NCI-H510A treated with DMSO at 0.1 percent for 48 hours (cell line): ENCODE results near the gene RPS6KA2.

ENCODE experiments used
- DNase-seq: peaks from one replicate; lab custom pipeline; 2025; lab: John Stamatoyannopoulos, UW

The RPS6KA2 gene

DNA sequence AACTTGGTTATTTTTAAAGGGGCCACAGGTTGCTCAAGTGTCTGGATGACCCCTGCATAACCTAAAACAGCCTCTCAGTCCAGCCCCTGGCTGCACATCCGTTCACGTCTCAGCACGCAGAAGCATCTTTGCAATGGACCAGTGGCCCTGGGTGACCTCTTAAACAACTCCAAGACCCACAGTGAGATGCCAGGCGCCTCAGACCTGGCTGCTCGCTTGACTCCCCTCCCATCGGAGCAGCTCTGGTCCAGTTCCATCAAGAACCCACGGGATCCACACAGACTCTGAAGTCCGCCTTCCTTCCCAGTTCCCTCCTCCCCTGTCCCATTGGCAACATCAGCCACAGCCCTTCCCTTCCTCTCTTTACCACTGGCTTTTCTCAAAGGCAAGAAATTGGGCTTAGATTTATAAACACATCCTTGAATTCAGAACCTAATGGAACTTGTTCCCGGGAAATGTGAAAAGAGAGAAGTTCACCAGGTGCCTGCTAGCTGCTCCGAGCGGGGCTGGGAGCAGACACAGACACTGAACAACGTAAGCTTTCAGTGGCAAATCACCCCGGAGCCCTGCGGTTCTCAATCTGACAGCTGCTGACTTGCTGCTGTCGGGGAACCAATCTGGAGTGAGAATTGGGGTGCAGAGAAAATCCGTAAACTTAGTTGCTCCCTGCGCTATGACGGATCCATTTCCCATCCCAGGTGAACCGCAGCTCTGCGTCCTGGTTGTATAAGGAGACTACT, 204.7 kb downstream of the RPS6KA2 start:
- DNase-seq: no peak

DNA sequence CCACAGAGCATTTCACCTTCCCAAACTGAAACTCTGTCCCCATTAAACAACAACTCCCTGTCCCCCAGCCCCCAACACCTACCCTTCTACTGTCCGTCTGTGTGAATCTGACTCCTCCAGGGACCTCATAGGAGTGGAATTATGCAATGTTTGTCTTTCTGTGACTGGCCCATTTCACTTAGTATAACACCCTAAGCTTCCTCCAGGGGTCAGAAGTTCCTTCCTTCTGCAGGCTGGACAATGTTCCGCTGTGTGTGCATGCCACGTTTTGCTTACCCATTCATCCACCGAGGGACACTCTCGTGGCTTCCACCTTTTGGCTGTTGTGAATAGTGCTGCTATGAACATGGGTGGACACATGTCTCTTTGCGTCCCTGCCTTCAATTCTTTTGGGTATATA, 206.7 kb downstream of the RPS6KA2 start:
- DNase-seq: no peak

DNA sequence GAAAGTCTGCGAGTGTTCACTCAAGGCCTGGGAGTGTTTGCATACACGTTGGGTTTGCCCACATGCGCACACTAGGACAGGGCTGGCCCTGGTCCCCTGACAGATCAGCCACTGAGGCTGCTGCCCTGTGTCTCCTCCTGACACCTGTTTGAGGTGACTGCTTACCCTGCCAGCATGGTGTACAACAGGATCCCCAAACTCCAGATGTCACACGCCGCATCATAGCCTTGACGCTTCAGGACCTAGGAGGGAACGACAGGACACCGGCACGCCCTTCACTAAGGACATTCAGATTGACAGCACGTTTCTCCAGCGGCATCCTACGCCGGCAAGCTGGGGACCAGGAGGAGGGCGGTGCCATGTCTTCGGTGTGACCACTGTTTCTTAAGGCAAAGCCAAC, 207.3 kb downstream of the RPS6KA2 start:
- no peak for DNase-seq

DNA sequence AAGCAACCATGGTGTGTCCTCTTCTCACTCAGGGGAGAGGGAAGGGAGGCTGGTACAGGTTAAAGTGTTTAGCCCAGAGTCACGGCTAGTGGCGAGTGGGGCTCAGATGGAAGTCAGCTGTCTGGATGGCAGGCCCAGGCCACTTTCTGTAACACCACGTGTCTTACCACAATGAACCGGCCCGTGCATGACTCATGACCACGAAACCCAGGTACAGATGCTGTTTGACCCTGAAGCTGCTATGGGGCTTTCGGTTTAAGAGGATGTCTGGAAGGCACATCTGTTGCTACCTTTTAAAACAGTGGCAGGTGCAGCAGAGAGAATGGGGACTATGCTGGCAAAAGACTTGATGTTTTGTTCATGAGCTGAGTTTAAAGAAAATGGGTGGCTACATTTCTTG, 207.8 kb downstream of the RPS6KA2 start:
- no peak for DNase-seq

DNA sequence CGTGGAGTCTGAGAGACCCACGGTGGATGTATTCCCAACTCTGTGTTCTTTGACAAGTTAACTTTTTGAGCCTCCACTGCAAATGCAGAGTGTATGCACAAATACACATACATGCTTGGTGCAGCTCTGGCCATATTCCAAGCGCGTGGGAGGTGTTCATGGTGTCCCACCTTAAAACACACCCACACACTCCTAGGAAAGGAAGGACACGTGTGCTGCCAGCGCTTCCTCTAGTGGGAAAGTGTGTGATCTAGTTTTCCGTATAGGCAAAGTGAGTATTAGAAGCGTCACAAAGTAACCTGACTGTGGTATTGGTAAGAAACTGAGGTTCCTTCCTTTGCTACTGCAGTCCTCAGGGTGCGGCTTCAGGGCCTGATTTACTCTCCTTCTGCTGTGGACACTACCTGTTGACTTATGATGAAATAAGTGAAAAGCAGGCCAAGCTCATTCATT, 208.3 kb downstream of the RPS6KA2 start:
- no peak for DNase-seq

DNA sequence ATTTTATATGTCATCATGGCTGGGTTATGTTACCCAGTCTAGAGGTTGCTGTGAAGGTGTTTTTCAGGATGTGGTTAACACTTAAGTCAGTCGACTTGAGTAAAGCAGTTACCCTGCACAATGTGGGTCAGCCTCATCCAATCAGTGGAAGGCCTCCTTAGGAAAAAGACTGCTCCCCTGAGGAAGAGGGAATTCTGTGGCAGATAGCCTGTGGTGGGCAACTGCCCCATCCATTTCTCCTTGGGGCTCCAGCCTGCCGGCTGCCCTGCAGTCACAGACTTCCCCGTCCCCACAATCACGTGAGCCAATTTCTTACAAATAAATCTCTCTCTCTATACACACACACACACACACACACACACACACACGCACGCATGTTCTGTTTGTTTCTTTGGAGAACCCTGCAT, 209.8 kb downstream of the RPS6KA2 start:
- no peak for DNase-seq

DNA sequence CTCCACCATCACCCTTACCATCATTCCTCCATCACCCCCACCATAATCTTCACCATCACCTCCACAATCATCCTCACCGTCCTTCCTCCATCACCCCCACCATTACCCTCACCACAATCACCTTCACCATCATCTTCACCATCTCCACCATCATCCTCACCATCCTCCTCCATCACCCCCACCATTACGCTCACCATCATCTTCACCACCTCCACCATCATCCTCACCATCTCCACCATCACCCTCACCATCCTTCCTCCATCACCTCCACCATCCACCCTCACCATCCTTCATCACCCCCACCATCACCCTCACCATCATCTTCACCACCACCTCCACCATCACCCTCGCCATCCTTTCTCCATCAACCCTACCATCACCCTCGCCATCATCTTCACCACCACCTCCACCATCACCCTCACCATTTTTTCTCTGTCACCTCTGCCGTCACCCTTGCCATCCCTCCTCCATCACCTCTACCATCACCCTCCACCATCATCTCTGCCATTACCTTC, 211.2 kb downstream of the RPS6KA2 start:
- no peak for DNase-seq

DNA sequence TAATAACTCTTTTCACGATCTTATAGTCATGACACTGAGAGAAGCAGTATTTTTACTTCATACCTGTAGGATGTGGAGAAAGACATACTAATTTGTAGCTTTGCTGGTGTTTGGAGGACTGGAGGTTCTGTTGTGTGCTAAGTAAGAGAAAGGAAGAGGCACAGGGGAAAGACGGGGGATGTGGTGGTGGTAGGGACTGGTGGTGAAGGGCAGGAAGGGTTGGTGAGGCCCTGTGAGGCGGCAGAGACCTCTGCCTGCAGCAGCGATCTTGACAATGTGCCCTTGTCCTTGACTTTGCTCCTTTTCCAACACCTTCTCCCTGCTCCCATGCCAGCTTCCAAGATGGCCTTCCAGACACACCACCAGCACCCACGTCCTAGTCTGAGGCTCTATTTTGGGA, 211.7 kb downstream of the RPS6KA2 start:
- DNase-seq: no peak

DNA sequence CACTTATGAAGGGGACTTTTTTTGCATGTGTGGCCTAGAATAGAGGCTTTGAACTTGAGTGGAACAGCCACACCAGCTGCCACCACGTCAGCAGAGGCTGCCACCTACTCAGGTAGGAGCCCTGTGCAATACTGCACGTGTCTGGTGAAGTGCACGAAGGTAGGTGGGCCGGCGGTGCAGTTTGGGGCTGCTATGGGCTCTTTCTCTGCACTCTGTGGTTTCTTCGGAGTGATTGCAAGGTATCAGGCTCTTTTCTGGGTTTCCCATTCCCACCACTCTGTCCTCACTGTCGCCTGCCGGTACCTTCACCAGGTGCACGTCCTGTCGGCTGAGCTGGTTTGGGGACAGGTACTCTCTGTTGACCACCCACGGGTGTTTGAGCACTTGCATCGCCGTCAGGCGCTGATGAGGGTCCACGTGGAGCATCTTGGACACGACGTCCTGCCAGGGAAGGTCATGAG, 213.5 kb downstream of the RPS6KA2 start:
- no peak for DNase-seq

DNA sequence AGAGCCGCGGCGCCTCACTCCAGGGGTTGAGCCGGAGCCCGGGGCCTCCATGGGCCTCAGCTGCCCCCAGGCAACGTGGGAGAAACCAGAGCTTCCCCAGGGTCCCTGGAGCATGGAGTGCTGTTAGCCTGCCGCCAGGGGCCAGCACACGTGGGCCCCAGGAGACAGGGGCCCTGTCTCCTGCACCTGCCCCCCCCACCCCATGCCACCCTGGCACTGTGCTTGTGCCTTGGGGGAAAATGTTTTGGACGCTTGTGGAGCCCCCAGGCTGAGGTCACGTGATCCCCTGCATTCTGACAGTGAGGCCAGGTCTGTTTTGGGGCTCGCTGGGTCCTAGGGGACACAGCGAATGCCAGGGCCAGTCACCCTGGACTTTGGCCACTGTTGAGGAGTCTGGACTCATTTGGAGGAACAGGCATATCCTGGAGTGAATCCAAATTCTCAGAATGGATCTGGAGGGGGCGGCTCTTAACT, 214.1 kb downstream of the RPS6KA2 start:
- DNase-seq: no peak

DNA sequence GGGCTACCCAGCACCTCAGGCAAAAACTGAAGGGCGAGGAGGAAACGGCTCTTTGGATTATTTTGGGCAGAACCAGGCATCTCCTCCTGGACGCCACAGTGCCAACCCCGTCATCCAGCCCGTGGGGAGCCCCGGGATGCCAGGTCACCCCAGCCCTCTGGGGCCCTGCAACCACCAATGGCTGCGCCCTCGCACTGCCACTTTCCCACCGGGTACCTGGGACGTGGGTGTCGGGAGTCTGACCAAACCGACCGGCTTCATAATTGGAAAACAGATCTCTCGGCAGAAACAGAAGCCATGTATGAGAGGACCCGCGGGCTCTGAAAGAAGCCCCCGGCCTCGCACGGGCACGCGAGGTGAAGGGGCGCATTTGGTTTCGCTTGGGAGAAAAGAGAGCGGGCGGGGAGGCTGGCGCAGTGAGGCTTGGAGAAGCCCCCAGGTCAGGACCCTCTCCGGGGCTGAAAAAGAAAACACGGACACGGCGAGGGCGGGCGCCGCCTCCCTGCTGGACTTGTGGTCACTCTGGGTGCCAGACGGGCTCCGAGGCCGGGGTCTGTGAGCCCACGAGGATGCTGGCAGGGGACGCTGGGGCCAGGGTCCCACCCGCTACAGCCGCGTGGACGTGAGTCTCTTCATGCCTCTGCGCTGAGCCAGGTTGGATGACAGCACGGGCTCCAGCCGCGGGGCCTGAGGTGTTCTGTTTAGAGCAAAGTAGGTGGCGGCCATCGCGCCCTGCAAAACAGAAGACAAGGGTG, 214.7 kb downstream of the RPS6KA2 start:
- DNase-seq: no peak

DNA sequence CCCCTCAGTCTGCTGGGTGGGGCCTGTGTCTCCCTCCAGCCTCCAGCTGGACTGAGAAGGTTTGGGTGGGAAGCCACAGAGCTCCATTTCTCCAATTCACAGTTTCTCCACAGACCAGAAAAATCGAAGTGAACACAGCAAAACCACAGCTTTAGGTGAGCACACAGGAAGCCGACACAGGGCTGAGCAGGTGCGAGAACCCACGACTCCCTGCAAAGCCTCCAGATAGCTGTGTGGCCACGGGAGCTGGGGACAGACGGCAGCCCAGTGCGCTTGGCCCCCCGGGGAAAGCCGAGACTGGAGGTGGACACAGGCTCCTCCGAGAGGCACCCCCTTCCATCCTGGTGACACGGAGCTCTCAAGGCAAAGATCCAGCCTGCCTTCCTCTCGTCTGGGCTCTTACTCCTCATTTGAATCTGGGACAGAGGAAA, 215.3 kb downstream of the RPS6KA2 start:
- DNase-seq: no peak

DNA sequence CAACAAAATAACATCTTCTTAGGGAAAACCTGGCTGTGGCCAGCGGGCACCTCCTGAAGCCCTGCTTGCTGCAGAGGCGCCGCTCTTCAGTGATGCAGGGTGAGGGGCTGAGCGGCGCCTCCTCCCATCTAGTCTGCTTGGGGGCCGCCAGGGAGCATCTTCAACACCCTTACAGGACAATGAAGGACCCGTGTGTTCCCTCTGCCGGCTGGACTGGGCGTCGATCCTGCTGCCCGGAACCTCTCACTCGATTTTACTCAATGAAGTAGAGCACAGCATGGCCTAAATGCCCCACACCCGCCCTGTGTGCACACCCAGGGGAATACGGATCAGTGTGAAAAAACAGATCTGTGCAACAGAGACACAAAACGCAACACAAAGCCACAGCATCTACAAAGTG, 215.8 kb downstream of the RPS6KA2 start:
- DNase-seq: no peak

DNA sequence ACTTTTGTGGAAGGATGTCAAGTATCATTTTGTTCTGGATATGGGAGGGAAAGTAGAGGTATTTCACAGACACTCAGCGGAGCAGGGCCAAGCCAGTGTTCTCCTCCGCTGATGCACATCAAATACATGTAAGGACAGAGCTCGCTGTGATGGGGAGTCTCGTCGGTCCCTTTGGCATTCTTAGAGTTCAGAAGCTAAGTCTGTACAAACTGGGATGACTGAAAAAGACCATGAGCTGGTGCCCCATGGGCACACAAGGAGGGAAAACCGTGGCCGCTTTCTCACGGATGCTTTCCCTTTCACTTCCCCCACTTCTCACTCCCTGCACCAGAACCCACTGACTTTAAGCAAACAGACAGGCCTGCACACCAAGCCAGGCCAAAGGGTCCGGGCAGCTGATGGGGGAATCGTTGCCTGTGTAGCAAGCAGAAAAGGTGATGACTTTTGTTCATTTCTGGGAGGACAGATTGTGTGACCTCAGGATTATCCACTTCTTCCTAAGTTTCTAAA, 216.6 kb downstream of the RPS6KA2 start:
- DNase-seq: no peak

DNA sequence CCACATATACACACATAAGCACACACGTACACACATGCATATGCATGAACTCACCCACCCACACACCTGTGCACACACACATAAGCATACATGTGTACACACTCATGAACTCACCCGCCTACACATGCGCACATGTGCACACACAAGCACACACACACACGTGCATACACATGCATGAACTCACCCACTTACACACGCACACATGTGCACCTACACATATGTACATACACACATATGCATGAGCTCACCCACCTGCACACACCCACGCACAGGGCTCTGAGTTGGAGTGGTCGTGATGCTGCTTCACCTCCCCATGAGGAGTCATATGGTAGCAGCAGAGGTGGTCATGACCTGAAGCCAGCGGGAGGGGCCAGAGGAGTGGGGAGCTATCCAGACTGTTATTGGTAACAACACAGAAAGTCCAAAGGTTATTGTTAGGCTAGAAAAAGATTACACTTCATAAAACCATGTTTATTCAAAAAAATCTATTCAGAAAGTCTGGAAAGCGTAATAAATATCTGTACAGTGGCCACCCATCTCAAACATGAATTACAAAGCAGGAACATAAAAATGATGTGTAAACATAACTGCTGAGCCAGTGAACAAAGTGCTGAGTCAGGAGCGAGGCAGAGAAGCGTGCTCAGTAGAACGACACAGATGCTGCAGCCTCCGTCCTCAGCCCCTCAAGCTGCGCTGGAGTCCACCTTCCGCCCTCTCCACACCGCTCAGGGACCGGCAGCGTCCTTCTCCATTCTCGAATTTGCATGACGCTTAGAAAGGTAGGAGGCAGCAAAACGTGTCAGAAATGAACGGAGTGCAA, 217.9 kb downstream of the RPS6KA2 start:
- DNase-seq: no peak

DNA sequence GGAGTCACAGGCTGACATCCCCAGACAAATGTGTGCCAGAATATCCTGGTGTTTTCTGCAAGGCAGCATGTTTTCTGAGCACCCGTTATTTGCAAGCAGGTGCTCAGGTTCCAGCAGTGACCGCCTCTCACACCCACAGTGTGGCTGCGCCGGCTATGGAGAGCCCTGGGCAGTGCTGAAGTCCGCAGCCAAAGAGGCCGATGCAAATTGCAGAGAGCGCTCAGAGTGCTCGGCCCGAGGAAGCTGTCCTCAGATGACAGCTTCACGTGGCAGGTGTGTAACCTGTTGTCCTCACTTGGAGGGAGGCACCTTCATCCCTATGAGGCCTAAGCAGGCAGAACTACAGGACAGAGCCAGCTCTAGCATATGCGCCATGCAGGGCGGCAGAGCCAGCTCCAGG, 220.9 kb downstream of the RPS6KA2 start:
- DNase-seq: no peak

DNA sequence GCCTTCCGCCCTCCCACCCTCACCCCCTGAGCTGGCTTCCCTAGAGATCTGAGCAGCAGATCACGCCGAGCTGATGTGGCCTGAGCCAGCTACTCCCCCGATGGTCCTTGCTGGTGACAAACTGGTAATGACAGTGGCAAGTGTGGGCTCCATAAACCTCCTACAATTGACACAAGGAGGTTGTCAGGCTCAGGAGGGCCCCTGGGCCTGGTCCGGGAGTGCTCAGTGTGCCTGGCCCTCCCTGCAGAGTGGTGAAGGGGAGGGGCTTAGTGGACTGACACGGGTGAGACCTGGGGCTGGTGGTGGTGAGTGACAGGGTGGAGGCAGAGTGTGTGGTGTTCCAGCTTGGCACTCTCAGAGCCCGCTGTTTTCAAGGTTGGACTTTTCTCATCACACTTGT, 221.7 kb downstream of the RPS6KA2 start:
- DNase-seq: no peak

DNA sequence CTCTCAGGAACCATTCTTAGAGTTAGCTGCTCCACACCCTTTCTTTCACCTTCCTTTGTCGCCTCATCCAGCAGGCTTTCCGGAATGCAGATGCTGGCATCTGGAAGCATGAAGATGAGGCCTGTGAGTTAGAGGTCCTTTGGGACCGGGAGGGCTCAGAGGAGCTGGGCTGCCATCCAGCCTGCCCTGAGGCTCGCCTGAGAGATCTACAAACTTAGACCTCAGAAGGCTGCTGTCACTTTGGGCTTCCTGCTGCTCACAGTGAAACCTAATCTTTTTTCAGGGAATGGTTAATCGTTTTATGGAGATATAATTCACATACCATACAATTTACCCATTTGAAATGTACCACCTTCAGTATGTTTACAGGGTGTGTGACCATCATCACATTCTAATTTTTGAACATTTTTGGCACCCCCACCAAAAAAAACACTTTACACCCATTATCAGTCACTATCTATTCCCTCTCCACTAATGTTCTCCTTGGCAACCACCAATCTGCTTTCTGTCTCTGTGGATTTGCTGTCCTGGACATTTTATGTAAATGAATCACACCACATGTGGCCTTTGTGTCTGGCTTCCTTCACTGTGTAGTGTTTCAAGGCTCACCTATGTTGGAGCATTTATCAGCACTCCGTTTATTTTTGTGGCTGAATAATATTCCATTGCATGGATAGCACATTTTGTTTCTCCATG, 224.3 kb downstream of the RPS6KA2 start:
- no peak for DNase-seq

DNA sequence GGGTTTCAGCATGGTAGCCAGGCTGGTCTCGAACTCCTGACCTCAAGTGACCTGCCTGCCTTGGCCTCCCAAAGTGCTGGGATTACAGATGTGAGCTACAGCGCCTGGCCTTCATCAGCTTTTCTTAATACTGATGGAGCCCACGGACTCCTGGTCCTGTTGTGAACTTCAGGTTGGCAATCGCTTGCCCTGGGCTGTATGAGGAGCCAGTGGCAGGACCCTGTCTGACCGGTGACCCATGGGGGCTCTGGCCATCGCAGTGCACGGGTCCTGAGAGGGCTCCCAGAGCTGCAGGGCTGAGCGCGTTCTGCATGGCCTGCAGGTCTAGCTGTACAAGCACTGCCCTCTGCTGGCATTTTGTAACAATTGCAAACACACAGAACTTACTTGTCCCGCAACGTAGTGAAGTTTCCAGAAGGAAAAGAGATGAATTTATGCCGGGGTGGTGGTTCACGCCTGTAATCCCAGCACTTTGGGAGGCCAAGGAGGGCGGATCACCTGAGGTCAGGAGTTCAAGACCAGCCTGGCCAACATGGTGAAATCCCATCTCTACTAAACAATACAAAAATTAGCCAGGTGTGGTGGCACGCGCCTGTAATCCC, 226.3 kb downstream of the RPS6KA2 start:
- peak; percentile 54 for DNase-seq

DNA sequence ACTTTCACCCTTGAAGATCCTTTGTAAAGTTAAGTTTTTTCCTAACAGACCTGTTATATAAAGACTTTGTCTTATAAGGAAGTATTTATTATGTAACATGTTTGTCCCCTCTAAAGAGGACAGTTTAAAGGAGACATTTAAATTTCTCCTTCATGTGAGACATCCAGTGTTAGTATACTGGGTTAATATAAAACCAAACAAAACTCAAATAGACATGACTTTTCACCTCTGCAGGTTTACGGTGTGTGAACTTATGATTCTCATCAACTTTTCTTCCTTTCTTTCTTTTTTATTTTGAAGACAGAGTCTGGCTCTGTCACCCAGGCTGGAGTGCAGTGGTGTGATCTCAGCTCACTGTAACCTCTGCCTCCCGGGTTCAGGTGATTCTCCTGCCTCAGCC, 226.9 kb downstream of the RPS6KA2 start:
- no peak for DNase-seq

DNA sequence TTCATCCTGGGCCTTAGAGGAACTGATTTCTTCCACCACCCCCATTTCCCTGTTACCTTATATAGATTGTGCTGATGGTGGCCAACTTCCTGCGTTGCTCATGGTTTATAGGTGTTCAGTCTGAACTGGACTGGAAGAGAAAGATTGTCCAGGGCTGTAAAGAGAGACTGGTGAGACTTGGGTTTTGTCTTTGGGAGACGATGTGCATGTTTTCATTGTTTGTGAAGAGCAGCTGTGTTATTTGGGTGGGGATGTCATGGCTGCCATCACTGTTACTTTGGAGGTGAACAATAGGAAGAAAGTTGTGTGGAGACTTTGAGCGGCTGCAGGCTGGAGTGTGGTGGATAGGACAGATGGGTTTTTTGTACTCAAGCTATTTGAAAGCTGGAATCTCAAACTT, 228.7 kb downstream of the RPS6KA2 start:
- no peak for DNase-seq
